ENCODE data around the gene SPEM2.
"Not testable (repeated sequence)": the region's sequence is repeated elsewhere in the genome, so short reads cannot be mapped to it uniquely, and the experiment has no call there.

SPEM2 gene

GRCh38 chr17:7443499-7444485 is 18.4 kb downstream of the SPEM2 start:
- no peak for DNase-seq

- DNase-seq, result no peak
Measured at GRCh38 chr17:7444682-7445618, 19.5 kb downstream of the SPEM2 start, which contains the start of gene CHRNB1. TSS of gene CHRNB1 (plus strand) at chr17:7445061. CDS start at chr17:7445128, 67 bp downstream.

GRCh38 chr17:7445619-7445968 is 20.2 kb downstream of the SPEM2 start:
- DNase-seq, result peak; percentile 9

GRCh38 chr17:7448461-7448860 is 23.0 kb downstream of the SPEM2 start:
- DNase-seq, result no peak

- DNase-seq, result no peak
Measured at GRCh38 chr17:7459961-7460545, 34.6 kb downstream of the SPEM2 start.

- DNase-seq, result no peak
Measured at GRCh38 chr17:7460850-7461660, 35.6 kb downstream of the SPEM2 start.

GRCh38 chr17:7462474-7463371 is 37.3 kb downstream of the SPEM2 start:
- no peak for DNase-seq

- no peak for DNase-seq
Measured at GRCh38 chr17:7463372-7463846, 38.0 kb downstream of the SPEM2 start.

- no peak for DNase-seq
Measured at GRCh38 chr17:7464081-7464480, 38.7 kb downstream of the SPEM2 start.

GRCh38 chr17:7465597-7466275 is 40.3 kb downstream of the SPEM2 start:
- no peak for DNase-seq

- no peak for DNase-seq
Measured at GRCh38 chr17:7466318-7466638, 40.9 kb downstream of the SPEM2 start.

- DNase-seq, result no peak
Measured at GRCh38 chr17:7466639-7467341, 41.4 kb downstream of the SPEM2 start.

GRCh38 chr17:7467498-7467897 is 42.1 kb downstream of the SPEM2 start:
- no peak for DNase-seq

GRCh38 chr17:7468290-7468689 is 42.9 kb downstream of the SPEM2 start:
- DNase-seq, result no peak

- no peak for DNase-seq
Measured at GRCh38 chr17:7468804-7469389, 43.5 kb downstream of the SPEM2 start.

- not testable (repeated sequence) for DNase-seq
Measured at GRCh38 chr17:7469843-7470242, 44.4 kb downstream of the SPEM2 start.

GRCh38 chr17:7470457-7470973 is 45.1 kb downstream of the SPEM2 start:
- not testable (repeated sequence) for DNase-seq

- no peak for DNase-seq
Measured at GRCh38 chr17:7471729-7472128, 46.3 kb downstream of the SPEM2 start.

- DNase-seq, result not testable (repeated sequence)
Measured at GRCh38 chr17:7474767-7475166, 49.4 kb downstream of the SPEM2 start.
